Measurements from ENCODE around the gene COPRS.

DNA sequence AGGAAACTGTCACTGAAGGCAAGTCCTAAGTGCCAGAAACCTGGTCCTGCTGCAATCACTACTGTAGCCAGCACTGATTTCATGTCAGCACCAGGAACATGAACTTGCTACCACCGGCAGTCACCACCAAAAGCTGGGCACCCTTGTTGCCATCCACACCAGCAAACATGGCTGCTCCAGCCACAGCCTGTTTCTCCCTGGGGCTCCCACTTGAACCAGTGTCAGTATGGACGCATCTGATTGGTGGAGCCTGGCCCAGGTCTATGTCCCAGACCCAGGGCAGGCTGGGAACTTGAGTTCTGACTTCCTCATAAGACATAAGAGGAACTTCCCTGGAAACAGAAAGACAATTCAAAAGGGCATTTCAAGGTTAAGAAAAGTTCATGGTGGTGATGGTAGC lies 56.5 kb downstream of the COPRS start:
- TF ChIP-seq, protein P1, sequence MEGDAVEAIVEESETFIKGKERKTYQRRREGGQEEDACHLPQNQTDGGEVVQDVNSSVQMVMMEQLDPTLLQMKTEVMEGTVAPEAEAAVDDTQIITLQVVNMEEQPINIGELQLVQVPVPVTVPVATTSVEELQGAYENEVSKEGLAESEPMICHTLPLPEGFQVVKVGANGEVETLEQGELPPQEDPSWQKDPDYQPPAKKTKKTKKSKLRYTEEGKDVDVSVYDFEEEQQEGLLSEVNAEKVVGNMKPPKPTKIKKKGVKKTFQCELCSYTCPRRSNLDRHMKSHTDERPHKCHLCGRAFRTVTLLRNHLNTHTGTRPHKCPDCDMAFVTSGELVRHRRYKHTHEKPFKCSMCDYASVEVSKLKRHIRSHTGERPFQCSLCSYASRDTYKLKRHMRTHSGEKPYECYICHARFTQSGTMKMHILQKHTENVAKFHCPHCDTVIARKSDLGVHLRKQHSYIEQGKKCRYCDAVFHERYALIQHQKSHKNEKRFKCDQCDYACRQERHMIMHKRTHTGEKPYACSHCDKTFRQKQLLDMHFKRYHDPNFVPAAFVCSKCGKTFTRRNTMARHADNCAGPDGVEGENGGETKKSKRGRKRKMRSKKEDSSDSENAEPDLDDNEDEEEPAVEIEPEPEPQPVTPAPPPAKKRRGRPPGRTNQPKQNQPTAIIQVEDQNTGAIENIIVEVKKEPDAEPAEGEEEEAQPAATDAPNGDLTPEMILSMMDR (IDR thresholded peaks at IDR 0.05) = no peak
- TF ChIP-seq POLR2A (IDR thresholded peaks at IDR 0.05) = no peak

Measured in body of pancreas (tissue), 4 donors.